IPS-15b (cell line): ENCODE data around the gene C1QTNF6.

Experiments
- H3K27me3 ChIP-seq: one replicate; pipeline ENCODE4 v1.6.1; 2013; ENCODE audit warnings: low read length; ENCODE audit not compliant: control insufficient read depth, insufficient read depth
- H3K36me3 ChIP-seq: one replicate; pipeline ENCODE4 v1.6.1; 2013; ENCODE audit warnings: low read length; ENCODE audit not compliant: control insufficient read depth, insufficient read depth
- H3K4me1 ChIP-seq: one replicate; pipeline ENCODE4 v1.6.1; 2013; ENCODE audit warnings: mild to moderate bottlenecking, low read length; ENCODE audit not compliant: control insufficient read depth, insufficient read depth
- H3K4me3 ChIP-seq: one replicate; pipeline ENCODE4 v1.5.1; 2013; ENCODE audit warnings: low read depth, low read length
- H3K9ac ChIP-seq: one replicate; pipeline ENCODE4 v1.6.1; 2013; ENCODE audit warnings: low read depth, mild to moderate bottlenecking, low read length
- H3K9me3 ChIP-seq: one replicate; pipeline ENCODE4 v1.6.1; 2013; ENCODE audit warnings: mild to moderate bottlenecking, low read length; ENCODE audit not compliant: control insufficient read depth, insufficient read depth

Gene C1QTNF6

DNA sequence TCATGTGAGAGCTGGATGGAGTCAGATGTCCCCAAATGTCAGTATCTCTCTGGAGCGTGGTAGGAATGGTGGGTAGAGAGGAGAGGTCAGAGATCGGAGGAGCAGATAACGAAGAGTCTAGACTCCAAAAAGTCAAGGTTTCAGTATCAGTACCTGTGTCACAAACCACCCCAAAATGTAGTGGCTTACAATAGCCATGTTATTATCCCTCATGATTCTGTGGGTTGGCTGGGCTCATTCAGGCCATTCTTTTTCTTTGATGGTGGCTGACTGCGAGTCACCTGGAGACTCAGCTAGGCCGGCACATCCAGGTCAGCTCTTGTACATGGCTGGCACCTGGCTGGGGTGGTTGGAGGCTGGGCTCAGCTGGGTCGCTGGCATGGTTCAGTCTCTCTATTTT, 31.5 kb upstream of the C1QTNF6 start:
- Histone ChIP-seq H3K27me3 (no peaks in the 10 kb centered on the region), H3K4me3 (no peak overlapping the region), H3K4me1 (no peaks in the 10 kb centered on the region), H3K9ac (no peak overlapping the region), H3K36me3 (no peaks in the 10 kb centered on the region), H3K9me3 (no peaks in the 10 kb centered on the region)

DNA sequence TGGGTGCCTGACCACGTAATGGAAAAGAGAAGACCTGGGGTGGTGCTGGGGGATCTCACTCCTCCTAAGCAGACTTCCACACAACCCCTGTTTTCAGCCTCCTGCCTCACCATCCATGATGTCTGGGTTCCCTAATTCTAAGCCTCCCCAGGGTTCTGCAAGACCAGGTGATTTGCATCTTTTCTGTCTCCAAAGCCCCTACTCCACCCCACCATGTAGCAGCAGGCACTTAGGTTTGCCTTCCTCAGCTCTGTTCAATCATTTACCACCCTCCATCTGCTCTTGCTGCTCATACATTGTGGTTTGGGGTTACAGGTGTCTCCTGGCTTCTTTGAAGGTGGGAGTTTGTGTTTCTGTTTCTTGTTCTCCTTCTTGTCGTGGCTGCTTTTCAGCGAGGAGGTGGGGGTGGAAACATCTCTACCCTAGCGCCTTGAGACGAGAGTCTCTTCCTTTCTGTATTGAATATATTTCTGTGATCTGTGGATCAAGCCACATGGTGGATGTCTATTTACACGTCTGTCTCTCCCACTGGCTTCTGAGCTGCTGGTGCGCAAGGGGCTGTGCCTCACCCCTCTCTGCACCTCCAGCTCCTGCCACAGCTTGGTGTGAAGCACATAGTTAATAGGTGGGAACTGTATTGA, 30.8 kb upstream of the C1QTNF6 start:
- H3K9ac ChIP-seq, result no peak overlapping the region
- no peak overlapping the region for H3K4me3 ChIP-seq
- H3K27me3 ChIP-seq, result no peaks in the 10 kb centered on the region
- no peaks in the 10 kb centered on the region for H3K9me3 ChIP-seq
- H3K4me1 ChIP-seq, result no peaks in the 10 kb centered on the region
- no peaks in the 10 kb centered on the region for H3K36me3 ChIP-seq

GRCh38 chr22:37218399-37218770, 30.3 kb upstream of the C1QTNF6 start:
- H3K9ac ChIP-seq, result no peak overlapping the region
- H3K27me3 ChIP-seq, result no peaks in the 10 kb centered on the region
- H3K36me3 ChIP-seq, result no peaks in the 10 kb centered on the region
- H3K4me3 ChIP-seq, result no peak overlapping the region
- no peaks in the 10 kb centered on the region for H3K9me3 ChIP-seq
- no peaks in the 10 kb centered on the region for H3K4me1 ChIP-seq

DNA sequence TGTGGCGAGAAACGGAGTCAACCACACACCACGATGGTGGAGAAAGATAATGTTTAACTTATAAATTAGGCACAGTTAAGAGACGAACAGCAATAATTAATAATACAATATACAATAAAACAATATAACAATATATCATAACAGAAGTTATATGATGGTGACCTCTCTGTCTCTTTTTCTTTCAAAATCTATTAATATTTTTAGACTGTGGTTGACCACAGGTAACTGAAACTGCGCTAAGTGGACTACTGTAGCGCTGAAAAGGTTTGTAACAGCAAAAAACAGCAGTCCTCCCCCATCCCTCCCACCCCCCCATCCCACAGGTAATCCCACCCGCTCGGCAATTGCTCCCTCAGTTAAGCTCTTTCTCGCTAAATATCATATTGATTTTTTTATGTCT, 27.8 kb upstream of the C1QTNF6 start:
- H3K4me1 ChIP-seq, result peaks cover 4% of the 10 kb centered on the region
- H3K4me3 ChIP-seq, result no peak overlapping the region
- H3K9me3 ChIP-seq, result no peaks in the 10 kb centered on the region
- H3K27me3 ChIP-seq, result no peaks in the 10 kb centered on the region
- H3K9ac ChIP-seq, result no peak overlapping the region
- H3K36me3 ChIP-seq, result no peaks in the 10 kb centered on the region

GRCh38 chr22:37214731-37215030, 26.6 kb upstream of the C1QTNF6 start:
- no peaks in the 10 kb centered on the region for H3K27me3 ChIP-seq

GRCh38 chr22:37213941-37214730, 26.1 kb upstream of the C1QTNF6 start:
- H3K9me3 ChIP-seq, result no peaks in the 10 kb centered on the region
- no peak overlapping the region for H3K9ac ChIP-seq
- H3K4me3 ChIP-seq, result no peak overlapping the region
- H3K36me3 ChIP-seq, result no peaks in the 10 kb centered on the region
- H3K4me1 ChIP-seq, result peaks cover 4% of the 10 kb centered on the region
- no peaks in the 10 kb centered on the region for H3K27me3 ChIP-seq

More at GRCh38 chr22:37214731-37215030, 26.6 kb upstream of the C1QTNF6 start:
- Histone ChIP-seq H3K4me1 (peaks cover 4% of the 10 kb centered on the region), H3K9ac (no peak overlapping the region), H3K9me3 (no peaks in the 10 kb centered on the region), H3K4me3 (no peak overlapping the region), H3K36me3 (no peaks in the 10 kb centered on the region)

GRCh38 chr22:37213218-37213855, 25.3 kb upstream of the C1QTNF6 start:
- no peak overlapping the region for H3K9ac ChIP-seq
- no peaks in the 10 kb centered on the region for H3K9me3 ChIP-seq
- no peaks in the 10 kb centered on the region for H3K27me3 ChIP-seq
- H3K36me3 ChIP-seq, result no peaks in the 10 kb centered on the region
- peaks cover 4% of the 10 kb centered on the region for H3K4me1 ChIP-seq
- no peak overlapping the region for H3K4me3 ChIP-seq

- H3K4me3 ChIP-seq, result no peak within 1 kb of the TSS
Observed at GRCh38 chr22:37212174-37212906, 24.3 kb upstream of the C1QTNF6 start, which contains the start of gene SSTR3. Gene SSTR3 (minus strand): TSS chr22:37212477. CDS start chr22:37207803, 4,674 bp downstream.

GRCh38 chr22:37211866-37212173, 23.8 kb upstream of the C1QTNF6 start:
- Histone ChIP-seq H3K4me3 (no peak overlapping the region), H3K9me3 (no peaks in the 10 kb centered on the region), H3K9ac (no peak overlapping the region), H3K36me3 (no peaks in the 10 kb centered on the region), H3K4me1 (peaks cover 4% of the 10 kb centered on the region), H3K27me3 (no peaks in the 10 kb centered on the region)

More at GRCh38 chr22:37212174-37212906, 24.3 kb upstream of the C1QTNF6 start, which contains the start of gene SSTR3:
- H3K9ac ChIP-seq, result no peak within 1 kb of the TSS
- peaks cover 4% of the 10 kb centered on the region for H3K4me1 ChIP-seq
- H3K27me3 ChIP-seq, result no peaks in the 10 kb centered on the region
- no peaks in the 10 kb centered on the region for H3K36me3 ChIP-seq
- H3K9me3 ChIP-seq, result no peaks in the 10 kb centered on the region

DNA sequence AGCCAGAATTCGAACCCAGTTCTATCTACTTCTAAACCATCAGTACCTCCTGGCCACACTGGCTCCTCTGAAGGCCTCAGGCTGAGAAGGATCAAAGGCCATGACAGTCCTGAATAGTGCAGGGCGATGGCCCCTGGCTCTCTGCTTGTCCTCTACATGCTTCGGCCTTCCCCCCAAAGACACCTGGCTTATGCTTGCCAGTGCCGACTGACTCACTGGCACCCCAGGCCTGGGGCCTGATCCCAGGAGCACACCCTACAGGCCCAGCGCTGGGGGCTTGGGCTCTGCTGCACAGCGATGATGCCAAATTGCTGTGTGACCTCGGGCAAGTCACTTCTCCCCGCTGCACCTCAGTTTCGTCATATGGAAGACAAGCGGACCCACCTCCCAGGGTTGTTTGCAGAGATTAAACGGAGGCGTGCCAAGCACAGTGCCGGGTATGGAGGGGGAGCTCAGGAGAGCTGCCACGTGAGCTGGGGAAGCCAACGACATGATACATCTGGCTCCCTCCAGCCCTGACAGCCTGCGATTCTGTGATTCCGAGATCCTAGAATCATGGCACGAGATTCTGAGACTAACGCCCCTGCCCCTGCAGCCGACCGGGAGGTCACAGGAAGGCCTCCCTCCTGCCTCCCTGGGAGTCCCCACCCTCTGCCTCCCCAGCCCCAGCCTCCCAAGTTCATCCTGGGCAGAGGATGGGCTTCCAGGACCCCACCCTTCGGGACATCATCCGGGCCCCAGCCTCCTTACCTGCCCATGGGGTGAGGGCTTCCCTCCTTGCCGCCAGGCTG, 23.2 kb upstream of the C1QTNF6 start:
- no peaks in the 10 kb centered on the region for H3K36me3 ChIP-seq
- no peak overlapping the region for H3K4me3 ChIP-seq
- no peaks in the 10 kb centered on the region for H3K9me3 ChIP-seq
- peaks cover 4% of the 10 kb centered on the region for H3K4me1 ChIP-seq
- H3K27me3 ChIP-seq, result no peaks in the 10 kb centered on the region
- no peak overlapping the region for H3K9ac ChIP-seq
